H9 (cell line): Measurements from ENCODE around the gene CILP2. TPM values are rescaled to one million over a fixed set of nuclear protein-coding genes. Genes with fewer than 3 reads are reported as not detected.

Experiments
- DNase-seq: peaks from one replicate; pipeline ENCODE4 v3.0.0-alpha.2; 2017
- H2AFZ ChIP-seq: one replicate; pipeline ENCODE4 v1.6.1; 2013; ENCODE audit warnings: mild to moderate bottlenecking, low read length, control low read depth, moderate library complexity
- H2AK5ac ChIP-seq: 2 replicates; pipeline ENCODE4 v1.6.1; 2013; ENCODE audit warnings: low read length, control low read depth, mixed read lengths; ENCODE audit not compliant: insufficient read length
- H2BK120ac ChIP-seq: one replicate; pipeline ENCODE4 v1.6.1; 2013; ENCODE audit warnings: low read depth, mild to moderate bottlenecking, low read length, control low read depth, inconsistent platforms; ENCODE audit not compliant: poor library complexity, severe bottlenecking
- H2BK12ac ChIP-seq: 2 replicates; pipeline ENCODE4 v1.6.1; 2013; ENCODE audit warnings: low read length, control low read depth, mixed read lengths, low read depth; ENCODE audit not compliant: insufficient read length
- H2BK15ac ChIP-seq: 2 replicates; pipeline ENCODE4 v1.6.1; 2013; ENCODE audit warnings: low read depth, low read length, control low read depth
- H2BK20ac ChIP-seq: one replicate; pipeline ENCODE4 v1.6.1; 2013; ENCODE audit warnings: low read depth, mild to moderate bottlenecking, low read length, control low read depth, inconsistent platforms; ENCODE audit not compliant: poor library complexity, severe bottlenecking
- H2BK5ac ChIP-seq: 2 replicates; pipeline ENCODE4 v1.6.1; 2013; ENCODE audit warnings: low read length, control low read depth, mixed read lengths; ENCODE audit not compliant: insufficient read length
- H3K14ac ChIP-seq: 2 replicates; pipeline ENCODE4 v1.6.1; 2013; ENCODE audit warnings: low read length, control low read depth; ENCODE audit not compliant: insufficient read depth
- H3K18ac ChIP-seq: 2 replicates; pipeline ENCODE4 v1.6.1; 2013; ENCODE audit warnings: low read depth, mild to moderate bottlenecking, mixed read lengths, low read length, control low read depth; ENCODE audit not compliant: insufficient read length
- H3K23ac ChIP-seq: 2 replicates; pipeline ENCODE4 v1.6.1; 2013; ENCODE audit warnings: low read length, control low read depth, mixed read lengths, low read depth; ENCODE audit not compliant: insufficient read length
- H3K23me2 ChIP-seq: 2 replicates; pipeline ENCODE4 v1.6.1; 2013; ENCODE audit warnings: low read depth, mild to moderate bottlenecking, mixed read lengths, low read length, control low read depth; ENCODE audit not compliant: insufficient read length, poor library complexity, severe bottlenecking
- H3K27ac ChIP-seq: 2 replicates; pipeline ENCODE4 v1.5.1; 2013; ENCODE audit warnings: low read length, control low read depth, mixed read lengths, low read depth; ENCODE audit not compliant: insufficient read length
- H3K27me3 ChIP-seq: 2 replicates; pipeline ENCODE4 v1.6.1; 2013; ENCODE audit warnings: low read length, control low read depth, inconsistent platforms; ENCODE audit not compliant: insufficient read depth
- H3K4ac ChIP-seq: 2 replicates; pipeline ENCODE4 v1.6.1; 2013; ENCODE audit warnings: low read depth, mild to moderate bottlenecking, control low read depth, inconsistent platforms, low read length, moderate library complexity
- H3K4me1 ChIP-seq: 2 replicates; pipeline ENCODE4 v1.6.1; 2013; ENCODE audit warnings: low read length, control low read depth, inconsistent platforms; ENCODE audit not compliant: insufficient read depth
- H3K4me2 ChIP-seq: 2 replicates; pipeline ENCODE4 v1.6.1; 2013; ENCODE audit warnings: low read length, control low read depth, mixed read lengths; ENCODE audit not compliant: insufficient read length, insufficient read depth
- H3K56ac ChIP-seq: 2 replicates; pipeline ENCODE4 v1.6.1; 2013; ENCODE audit warnings: low read depth, mild to moderate bottlenecking, mixed read lengths, low read length, control low read depth; ENCODE audit not compliant: insufficient read length
- H3K79me1 ChIP-seq: 2 replicates; pipeline ENCODE4 v1.6.1; 2013; ENCODE audit warnings: low read depth, mild to moderate bottlenecking, moderate library complexity, low read length, control low read depth, inconsistent platforms; ENCODE audit not compliant: insufficient read depth, poor library complexity, severe bottlenecking
- H3K79me2 ChIP-seq: 2 replicates; pipeline ENCODE4 v1.6.1; 2013; ENCODE audit warnings: low read length, control low read depth, inconsistent platforms; ENCODE audit not compliant: insufficient read depth
- H3K9ac ChIP-seq: 2 replicates; pipeline ENCODE4 v1.6.1; 2013; ENCODE audit warnings: low read length, control low read depth, mixed read lengths; ENCODE audit not compliant: insufficient read length; ENCODE audit errors: extremely low read depth
- H3K9me3 ChIP-seq: one replicate; pipeline ENCODE4 v1.6.1; 2013; ENCODE audit warnings: low read depth, low read length, inconsistent platforms; ENCODE audit not compliant: control insufficient read depth
- H3T11ph ChIP-seq: one replicate; pipeline ENCODE4 v1.6.1; 2013; ENCODE audit warnings: mild to moderate bottlenecking, low read length, control low read depth, inconsistent platforms
- H4K20me1 ChIP-seq: one replicate; pipeline ENCODE4 v1.6.1; 2013; ENCODE audit not compliant: control insufficient read depth, insufficient read length, insufficient read depth
- H4K5ac ChIP-seq: 2 replicates; pipeline ENCODE4 v1.6.1; 2013; ENCODE audit warnings: low read depth, mild to moderate bottlenecking, mixed read lengths, low read length, control low read depth; ENCODE audit not compliant: insufficient read length
- H4K8ac ChIP-seq: replicated peaks from 2 replicates; pipeline ENCODE4 v1.6.1; 2013; ENCODE audit warnings: low read length, control low read depth, mixed read lengths, low read depth; ENCODE audit not compliant: insufficient read length
- H4K91ac ChIP-seq: 2 replicates; pipeline ENCODE4 v1.6.1; 2013; ENCODE audit warnings: low read depth, mild to moderate bottlenecking, moderate library complexity, mixed read lengths, low read length, control low read depth; ENCODE audit not compliant: insufficient read length
- H3K27ac Mint-ChIP-seq, 3 experiments: 2 replicates in 2 of 3; 3 replicates in 1 of 3; pipeline ENCODE4 v1.8.0; 2020 to 2021; ENCODE audit warnings: mixed read lengths in 3 of 3, mild to moderate bottlenecking in 1 of 3, moderate library complexity in 1 of 3
- H3K27me3 Mint-ChIP-seq: 2 replicates; pipeline ENCODE4 v1.8.0; 2021; ENCODE audit warnings: low read depth, mild to moderate bottlenecking, moderate library complexity, mixed read lengths
- H3K36me3 Mint-ChIP-seq, 3 experiments: 2 replicates in 2 of 3; 3 replicates in 1 of 3; pipeline ENCODE4 v1.8.0; 2020 to 2021; ENCODE audit warnings: low read depth in 3 of 3, mixed read lengths in 3 of 3; ENCODE audit not compliant: insufficient read depth in 1 of 3
- H3K4me1 Mint-ChIP-seq, 2 experiments: 2 replicates each; pipeline ENCODE4 v1.8.0; 2020; ENCODE audit warnings: mixed read lengths in 2 of 2
- H3K4me3 Mint-ChIP-seq, 2 experiments: 2 replicates in 1 of 2; 3 replicates in 1 of 2; pipeline ENCODE4 v1.8.0; 2020 to 2021; ENCODE audit warnings: mild to moderate bottlenecking in 2 of 2, mixed read lengths in 2 of 2, moderate library complexity in 1 of 2
- H3K9me3 Mint-ChIP-seq, 2 experiments: 2 replicates in 1 of 2; 3 replicates in 1 of 2; pipeline ENCODE4 v1.8.0; 2020; ENCODE audit warnings: mild to moderate bottlenecking in 2 of 2, mixed read lengths in 2 of 2, moderate library complexity in 1 of 2
- CTCF ChIP-seq: fragments of 200-600 bp; sonication (generic); conservative IDR thresholded peaks from 3 replicates; pipeline ENCODE4 v1.8.0; 2021; ENCODE audit warnings: antibody characterized with exemption, mild to moderate bottlenecking
- whole genome bisulfite sequencing: extraction: QIAGEN DNeasy Blood & Tissue Kit; methylation state at CpG from one replicate; pipeline ENCODE4 v1.1.7; 2013; ENCODE audit warnings: missing lambda C conversion rate, low lambda C conversion rate, mixed read lengths; ENCODE audit not compliant: insufficient read length; ENCODE audit errors: extremely low coverage; 5-methylcytosine and 5-hydroxymethylcytosine counted together
- total RNA-seq: library from RNA; stranded (reverse); gene quantifications from 2 replicates; pipeline ENCODE4 v1.2.1, GENCODE V29; 2021

CILP2 gene
- total RNA-seq, 1 experiment from 2014 or later = 6.4 TPM

GRCh38 chr19:19488875-19489690 lies 49.0 kb upstream of the CILP2 start:
- H3T11ph ChIP-seq = no peak overlapping the region
- H3K4me3 Mint-ChIP-seq = peak overlapping the region; percentile 29 to 51
- peak overlapping the region; percentile 75 for H3K18ac ChIP-seq
- peaks cover 4% of the 10 kb centered on the region; the same call in 1 of the 2 replicates for H3K79me2 ChIP-seq
- no peak overlapping the region for H4K91ac ChIP-seq
- peak overlapping the region; percentile 21 for H3K27ac ChIP-seq
- H3K4me1 ChIP-seq = peaks cover 9% of the 10 kb centered on the region; the same call in 1 of the 2 replicates
- no peak overlapping the region for H2BK15ac ChIP-seq
- H3K56ac ChIP-seq = no peak overlapping the region
- H3K4ac ChIP-seq = no peak overlapping the region
- H3K4me1 Mint-ChIP-seq = peaks cover 49 to 54% of the 10 kb centered on the region in 2 experiments
- H3K14ac ChIP-seq = peak overlapping the region; percentile 11; the same call in 1 of the 2 replicates
- H3K4me2 ChIP-seq = no peak overlapping the region
- no peak overlapping the region for H2BK20ac ChIP-seq
- H4K20me1 ChIP-seq = no peaks in the 10 kb centered on the region
- no CpG with 5 or more reads among the region's 14 CpGs for WGBS
- no peaks in the 10 kb centered on the region for H3K9me3 ChIP-seq
- H2AK5ac ChIP-seq = no peak overlapping the region
- TF ChIP-seq CTCF = no peak
- no peaks in the 10 kb centered on the region for H3K27me3 Mint-ChIP-seq
- no peaks in the 10 kb centered on the region for H3K9me3 Mint-ChIP-seq
- no peak overlapping the region for H2BK5ac ChIP-seq
- H2BK12ac ChIP-seq = no peak overlapping the region
- H4K5ac ChIP-seq = no peak overlapping the region
- DNase-seq = peak; percentile 91
- no peaks in the 10 kb centered on the region for H3K23me2 ChIP-seq
- H3K23ac ChIP-seq = no peak overlapping the region
- H2BK120ac ChIP-seq = peak overlapping the region; percentile 29
- H3K36me3 Mint-ChIP-seq = peaks cover 12 to 37% (median 30%) of the 10 kb centered on the region in 3 experiments; a peak in 6 of 7 replicates
- H3K27me3 ChIP-seq = no peaks in the 10 kb centered on the region
- H4K8ac ChIP-seq = no peak overlapping the region
- H3K27ac Mint-ChIP-seq = peak overlapping the region; percentile 96 to 99 (median 98)
- no peaks in the 10 kb centered on the region for H3K79me1 ChIP-seq
- no peak overlapping the region for H2AFZ ChIP-seq
- no peak overlapping the region for H3K9ac ChIP-seq
